Left lobe of liver (tissue), 2 donors: ENCODE measurements around the gene GPT2. TPM values are rescaled to one million over a fixed set of nuclear protein-coding genes. Genes with fewer than 3 reads are reported as not detected.
A peak's percentile ranks its signal among the peaks of the same experiment; 100 is the strongest.
"Not testable (repeated sequence)": the region's sequence is repeated elsewhere in the genome, so short reads cannot be mapped to it uniquely, and the experiment has no call there.

Experiments used
- ATAC-seq: fragments of 200-7000 bp; cut with Tn5 transposase; one replicate; pipeline ENCODE4 v1.9.1; 2020; ENCODE audit warnings: mild to moderate bottlenecking, moderate library complexity
- DNase-seq: peaks from one replicate; pipeline ENCODE4 v3.0.0-alpha.2; 2020; ENCODE audit warnings: low spot score
- total RNA-seq: library from RNA; stranded (reverse); gene quantifications from one replicate; pipeline ENCODE4 v1.2.1, GENCODE V29; 2021
- donor health status: DM: no; HTN: no; CAD: no; lungs with moderate emphysema.
- donor health status: DM: no; HTN: yes; CAD: no.

The GPT2 gene
- total RNA-seq, 1 donor from 2014 or later: 84.6 TPM

DNA sequence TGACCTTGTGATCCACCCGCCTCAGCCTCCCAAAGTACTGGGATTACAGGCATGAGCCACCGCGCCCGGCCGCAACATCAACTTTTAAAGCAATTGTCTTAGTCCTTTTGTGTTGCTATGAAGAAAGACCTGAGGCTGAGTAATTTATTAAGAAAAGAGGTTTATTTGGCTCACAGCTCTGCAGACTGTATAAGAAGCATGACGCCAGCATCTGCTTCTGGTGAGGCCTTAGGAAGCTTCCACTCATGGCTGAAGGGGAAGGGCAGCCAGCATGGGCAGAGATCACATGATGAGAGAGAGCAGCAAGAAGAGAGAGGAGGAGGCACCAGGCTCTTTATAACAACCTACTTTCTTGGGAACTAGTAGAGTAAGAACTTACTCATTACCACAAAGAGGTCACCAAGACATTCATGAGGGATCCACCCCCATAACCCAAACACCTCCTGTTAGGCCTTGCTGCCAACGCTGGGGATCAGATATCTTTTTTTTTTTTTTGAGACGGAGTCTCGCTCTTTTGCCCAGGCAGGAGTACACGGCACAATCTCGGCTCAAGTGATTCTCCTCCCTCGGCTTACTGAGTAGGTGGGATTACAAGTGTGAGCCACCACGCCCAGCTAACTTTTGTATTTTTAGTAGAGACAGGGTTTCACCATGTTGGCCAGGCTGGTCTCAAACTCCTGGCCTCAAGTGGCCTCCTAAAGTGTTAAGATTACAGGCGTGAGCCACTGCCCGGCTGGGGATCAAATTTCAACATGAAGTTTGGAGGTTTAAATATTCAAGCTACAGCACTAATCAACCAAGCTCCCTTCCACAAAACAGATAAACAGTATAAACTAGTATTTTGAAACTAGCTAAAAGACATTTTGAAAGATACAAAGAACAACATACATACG lies 21.4 kb upstream of the GPT2 start:
- no peak for DNase-seq
- peak; percentile 39 for ATAC-seq

DNA sequence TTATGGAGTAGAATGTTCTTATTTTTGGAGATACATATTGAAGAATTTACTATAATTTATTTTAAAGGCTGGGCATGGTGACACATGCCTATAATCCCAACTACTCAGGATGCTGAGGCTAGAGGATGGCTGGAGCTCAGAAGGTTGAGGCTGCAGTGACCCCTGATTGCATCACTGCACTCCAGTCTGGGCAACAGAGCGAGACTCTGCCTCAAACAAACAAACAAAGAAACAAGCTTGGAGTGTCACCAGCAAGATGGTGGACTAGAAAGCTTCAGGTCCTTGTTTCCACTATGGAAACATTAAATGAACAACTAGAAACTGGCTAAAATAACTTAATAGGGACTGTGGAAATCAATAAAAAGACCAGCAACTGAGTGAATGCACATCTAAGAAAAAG lies 17.9 kb upstream of the GPT2 start:
- ATAC-seq (peak; percentile 62), DNase-seq (no peak)

DNA sequence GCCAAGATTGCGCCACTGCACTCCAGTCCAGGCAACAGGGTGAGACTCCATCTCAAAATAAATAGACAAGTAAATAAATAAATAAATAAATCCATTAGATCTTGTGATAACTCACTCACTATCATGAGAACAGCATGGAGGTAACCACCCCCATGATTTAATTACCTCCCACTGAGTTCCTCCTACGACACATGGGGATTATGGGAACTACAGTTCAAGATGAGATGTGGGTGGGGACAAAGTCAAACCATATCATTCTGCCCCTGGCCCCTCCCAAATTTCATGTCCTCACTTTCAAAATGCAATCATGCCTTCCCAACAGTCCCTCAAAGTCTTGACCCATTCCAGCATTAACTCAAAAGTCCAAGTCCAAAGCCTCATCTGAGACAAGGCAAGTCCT lies 16.7 kb upstream of the GPT2 start:
- not testable (repeated sequence) for DNase-seq, ATAC-seq

DNA sequence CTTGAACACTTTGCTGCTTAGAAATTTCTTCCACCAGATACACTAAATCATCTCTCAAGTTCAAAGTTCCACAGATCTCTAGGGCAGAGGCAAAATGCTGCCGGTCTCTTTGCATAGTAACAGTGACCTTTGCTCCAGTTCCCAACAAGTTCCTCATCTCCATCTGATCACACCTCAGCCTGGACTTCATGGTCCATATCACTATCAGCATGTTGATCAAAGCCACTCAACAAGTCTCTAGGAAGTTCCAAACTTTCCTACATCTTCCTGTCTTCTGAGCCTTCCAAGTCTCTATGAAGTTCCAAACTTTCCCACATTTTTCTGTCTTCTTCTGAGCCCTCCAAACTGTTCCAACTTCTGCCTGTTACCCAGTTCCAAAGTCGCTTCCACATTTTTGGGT lies 15.3 kb upstream of the GPT2 start:
- ATAC-seq: peak; percentile 75
- DNase-seq: not testable (repeated sequence)

DNA sequence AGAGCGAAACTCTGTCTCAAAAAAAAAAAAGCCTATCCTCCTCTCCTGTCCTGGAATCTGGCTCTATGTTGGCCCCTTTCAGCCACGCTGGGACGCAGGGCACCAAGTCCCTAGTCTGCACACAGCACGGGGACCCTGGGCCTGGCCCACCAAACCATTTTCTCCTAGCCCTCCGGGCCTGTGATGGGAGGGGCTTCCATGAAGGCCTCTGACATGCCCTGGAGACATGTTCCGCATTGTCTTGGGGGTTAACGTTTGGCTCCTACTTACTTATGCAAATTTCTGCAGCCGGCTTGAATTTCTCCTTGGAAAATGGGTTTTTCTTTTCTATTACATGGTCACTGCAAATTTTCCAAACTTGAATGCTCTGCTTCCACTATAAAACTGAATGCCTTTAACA lies 12.6 kb upstream of the GPT2 start:
- no peak for ATAC-seq
- DNase-seq: no peak

DNA sequence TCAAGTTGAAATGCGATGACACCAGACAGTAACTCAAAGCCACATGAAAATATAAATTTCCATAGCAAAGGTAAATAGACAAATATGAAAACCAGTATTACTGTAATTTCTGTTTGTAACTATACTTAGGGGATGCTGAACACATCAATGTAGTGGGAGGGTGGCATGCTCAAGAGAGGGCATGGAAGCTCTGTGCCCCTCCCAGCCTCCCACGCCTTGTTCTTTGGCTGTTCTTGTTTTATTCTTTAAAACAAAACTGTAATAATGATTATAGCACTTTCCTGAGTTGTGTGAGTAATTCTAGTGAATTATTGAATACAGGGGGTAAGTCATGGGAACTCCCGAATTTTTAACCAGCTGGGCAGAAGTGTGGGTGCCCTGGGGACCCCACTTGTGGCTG lies 11.0 kb upstream of the GPT2 start:
- DNase-seq (no peak), ATAC-seq (no peak)

DNA sequence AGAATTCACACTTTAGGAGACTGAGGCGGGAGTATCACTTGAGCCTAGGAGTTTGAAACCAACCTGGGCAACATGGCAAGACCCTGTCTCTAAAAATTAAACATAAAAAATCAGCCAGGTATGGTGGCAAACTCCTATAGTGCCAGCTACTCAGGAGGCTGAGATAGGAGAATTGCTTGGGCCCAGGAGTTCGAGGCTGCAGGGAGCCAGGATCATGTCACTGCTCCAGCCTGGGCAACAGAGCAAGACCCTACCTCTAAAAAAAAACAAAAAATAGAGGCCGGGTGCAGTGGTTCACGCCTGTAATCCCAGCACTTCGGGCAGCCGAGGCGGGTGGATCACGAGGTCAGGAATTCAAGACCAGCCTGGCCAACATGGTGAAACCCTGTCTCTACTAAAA lies 8.9 kb upstream of the GPT2 start:
- no peak for ATAC-seq
- DNase-seq: no peak

DNA sequence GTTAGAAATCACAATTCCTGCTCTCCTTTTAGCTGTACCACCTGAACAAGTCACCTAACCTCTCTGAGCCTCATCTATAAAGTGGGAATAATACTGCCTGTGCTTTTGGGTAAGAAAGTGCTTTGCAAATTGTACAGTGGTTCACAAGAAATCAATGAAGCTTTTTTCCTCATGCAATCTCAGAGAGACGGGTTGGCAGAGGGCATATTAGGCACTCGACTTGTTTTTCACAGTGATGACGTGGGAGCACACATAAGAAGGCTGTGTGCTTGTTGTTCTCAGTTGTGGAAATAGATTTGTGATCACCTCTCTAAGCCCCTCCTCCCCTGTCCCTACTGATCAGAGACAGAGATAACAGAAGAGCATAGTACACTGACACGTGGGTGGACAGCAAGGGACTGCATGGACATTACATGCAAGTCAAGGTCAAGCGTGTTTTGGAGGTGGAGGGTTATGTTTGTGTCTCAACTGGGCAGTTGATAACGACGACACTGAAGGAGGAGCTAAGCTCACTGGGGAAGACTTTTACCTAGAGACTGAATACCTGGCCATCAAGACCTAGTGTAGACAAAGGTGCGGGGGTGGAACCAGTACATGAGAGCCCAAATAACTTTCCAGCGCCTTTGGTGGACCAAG lies 1.7 kb upstream of the GPT2 start:
- ATAC-seq: peak; percentile 36
- DNase-seq: peak; percentile 85

DNA sequence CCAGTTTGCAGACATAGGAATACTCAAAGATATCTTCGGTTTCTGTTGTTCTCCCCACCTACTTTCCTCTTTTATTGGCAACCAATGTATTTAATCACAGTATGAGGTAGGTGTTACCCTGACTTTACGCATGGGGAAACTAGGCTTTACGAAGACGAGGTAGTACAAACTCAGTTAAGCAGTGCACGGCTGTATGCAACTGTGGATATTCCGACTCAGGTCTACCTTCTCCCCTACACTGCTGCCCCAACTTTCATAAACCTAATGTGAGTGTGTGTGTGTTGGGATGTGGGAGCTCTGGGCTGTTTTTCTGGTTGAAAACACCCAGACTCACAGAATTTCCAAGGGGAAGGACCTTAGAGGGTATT lies 1.2 kb upstream of the GPT2 start:
- ATAC-seq: no peak
- no peak for DNase-seq

DNA sequence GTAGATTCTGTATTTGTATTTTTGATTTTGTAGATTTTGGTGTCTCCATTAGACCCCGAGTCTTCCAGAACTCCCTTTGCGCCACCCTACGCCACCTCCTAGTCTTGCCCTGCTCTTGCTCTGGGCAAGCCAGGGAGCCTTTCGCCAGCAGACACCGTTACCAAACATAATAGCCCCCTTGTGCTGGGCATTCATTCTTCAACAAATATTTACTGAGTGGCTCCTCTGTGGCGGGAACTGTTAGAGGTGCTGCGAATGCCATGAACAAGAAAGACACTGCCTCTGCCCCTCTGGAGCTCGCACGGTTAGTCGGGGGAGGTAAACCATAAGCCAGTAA lies 841 bp upstream of the GPT2 start:
- ATAC-seq (peak; percentile 7), DNase-seq (no peak)

DNA sequence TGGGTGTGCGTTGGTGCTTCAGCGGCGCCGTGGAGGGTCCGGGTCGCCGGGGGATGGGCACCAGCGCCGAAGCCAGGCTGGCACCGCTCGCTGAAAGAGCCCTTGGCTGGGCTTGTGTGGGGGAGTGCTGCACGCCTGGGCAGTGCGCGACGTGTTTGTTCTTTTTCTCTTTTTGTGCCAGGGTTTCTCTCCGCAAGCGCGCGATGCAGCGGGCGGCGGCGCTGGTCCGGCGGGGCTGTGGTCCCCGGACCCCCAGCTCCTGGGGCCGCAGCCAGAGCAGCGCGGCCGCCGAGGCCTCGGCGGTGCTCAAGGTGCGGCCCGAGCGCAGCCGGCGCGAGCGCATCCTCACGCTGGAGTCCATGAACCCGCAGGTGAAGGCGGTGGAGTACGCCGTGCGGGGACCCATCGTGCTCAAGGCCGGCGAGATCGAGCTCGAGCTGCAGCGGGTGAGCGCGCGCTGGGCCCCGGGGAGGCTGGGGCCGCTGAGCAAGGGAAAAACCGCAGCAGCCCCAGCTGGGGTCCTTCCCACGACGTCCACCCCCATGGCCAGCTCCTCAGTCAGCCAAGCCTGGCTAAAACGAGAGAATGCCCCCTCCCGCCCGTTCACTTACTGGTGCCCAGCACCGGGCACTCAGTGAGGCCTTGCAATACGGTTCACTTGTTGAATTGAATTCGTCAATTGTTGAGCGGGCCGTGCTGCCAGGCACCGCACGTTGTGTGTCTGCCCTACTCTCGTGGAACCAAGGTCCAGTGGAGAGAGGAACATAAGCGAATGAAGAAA lies 541 bp downstream of the GPT2 start:
- DNase-seq (no peak), ATAC-seq (peak; percentile 19)

DNA sequence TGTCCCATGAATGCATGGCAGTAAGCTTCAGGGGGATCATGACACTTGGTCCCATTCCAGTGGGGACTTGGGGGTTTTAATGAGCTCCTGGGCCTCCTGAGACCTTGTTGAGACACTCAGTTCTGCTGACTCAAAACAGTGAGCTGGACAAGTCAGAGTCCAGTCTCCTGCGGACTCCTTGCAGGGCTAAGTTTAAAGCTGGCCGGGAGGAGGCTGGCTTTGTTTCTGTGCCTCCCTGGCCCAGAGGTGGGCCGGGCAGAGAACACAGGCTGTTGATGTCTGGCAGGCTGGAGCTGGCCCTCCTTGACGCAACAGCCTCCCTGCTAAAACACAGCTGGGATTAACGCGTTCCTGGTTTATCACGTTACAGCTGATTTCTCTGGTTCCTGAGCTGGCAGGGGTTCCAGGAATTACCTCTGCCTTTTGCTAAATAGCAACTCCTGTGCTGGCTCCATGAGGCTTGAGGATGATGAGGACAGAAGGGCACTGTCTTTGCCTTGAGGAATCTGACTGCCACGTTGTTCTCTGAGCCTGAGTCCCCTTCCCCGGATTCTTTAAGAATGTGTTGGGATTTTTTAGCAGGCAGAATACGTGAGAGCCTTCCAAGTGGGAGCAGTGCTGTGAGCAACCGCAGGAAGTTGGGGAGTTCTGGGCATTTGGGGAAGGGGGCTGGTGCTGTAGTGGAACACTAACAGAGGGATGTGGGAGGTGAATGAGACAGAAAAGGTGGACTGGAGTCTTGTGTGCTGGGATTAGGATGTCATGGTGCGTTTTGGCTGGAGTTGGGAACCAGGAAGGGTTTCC lies 2.0 kb downstream of the GPT2 start:
- ATAC-seq (peak; percentile 21), DNase-seq (peak; percentile 82)

DNA sequence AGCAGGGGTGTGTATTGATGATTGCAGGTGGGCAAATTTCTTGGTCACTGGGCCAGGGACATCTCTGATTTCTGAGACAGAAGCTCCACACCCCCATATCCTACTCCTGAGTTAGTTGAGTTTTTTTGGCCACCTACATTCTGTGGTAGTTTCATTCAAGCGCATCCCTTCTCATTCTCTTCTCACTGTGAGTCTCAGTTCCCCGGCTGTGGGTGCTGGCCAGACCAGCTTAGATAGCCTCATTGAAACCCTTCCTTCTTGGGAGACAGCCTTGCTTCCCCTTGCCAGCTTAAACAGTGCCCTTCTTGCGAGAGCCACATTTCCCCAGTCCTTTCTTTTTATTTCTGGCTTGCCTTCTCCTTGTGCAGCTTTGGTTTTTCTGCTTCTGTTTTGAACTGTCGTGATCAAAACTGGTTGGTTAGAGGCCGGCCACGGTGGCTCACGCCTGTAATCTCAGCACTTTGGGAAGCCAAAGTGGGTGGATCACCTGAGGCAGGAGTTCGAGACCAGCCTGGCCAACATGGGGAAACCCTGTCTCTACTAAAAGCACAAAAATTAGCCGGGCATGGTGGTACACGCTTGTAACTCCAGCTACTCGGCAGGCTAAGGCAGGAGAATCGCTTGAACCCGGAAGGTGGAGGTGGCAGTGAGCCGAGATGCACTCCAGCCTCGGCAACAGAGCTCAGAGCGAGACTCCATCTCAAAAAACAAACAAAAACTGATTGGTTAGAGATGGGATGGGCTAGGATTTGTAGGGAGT lies 2.8 kb downstream of the GPT2 start:
- ATAC-seq: no peak
- DNase-seq: no peak

DNA sequence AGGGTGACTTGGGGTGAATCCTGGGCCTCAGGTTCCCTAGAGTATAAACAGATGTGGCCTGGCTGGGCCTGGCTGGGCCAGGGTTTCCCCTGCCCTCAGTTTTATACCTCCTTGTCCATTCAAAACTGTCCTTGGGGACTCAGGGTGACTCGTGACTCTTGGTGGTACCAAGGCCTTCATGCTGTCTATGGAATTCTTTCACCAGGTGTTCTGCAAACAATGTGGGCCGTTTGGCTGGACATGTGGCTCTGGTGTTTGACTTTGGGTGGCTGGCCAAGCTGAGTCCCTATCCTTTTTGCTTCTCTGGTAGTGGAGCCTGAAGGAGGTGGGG lies 3.3 kb downstream of the GPT2 start:
- peak; percentile 64 for DNase-seq
- no peak for ATAC-seq

DNA sequence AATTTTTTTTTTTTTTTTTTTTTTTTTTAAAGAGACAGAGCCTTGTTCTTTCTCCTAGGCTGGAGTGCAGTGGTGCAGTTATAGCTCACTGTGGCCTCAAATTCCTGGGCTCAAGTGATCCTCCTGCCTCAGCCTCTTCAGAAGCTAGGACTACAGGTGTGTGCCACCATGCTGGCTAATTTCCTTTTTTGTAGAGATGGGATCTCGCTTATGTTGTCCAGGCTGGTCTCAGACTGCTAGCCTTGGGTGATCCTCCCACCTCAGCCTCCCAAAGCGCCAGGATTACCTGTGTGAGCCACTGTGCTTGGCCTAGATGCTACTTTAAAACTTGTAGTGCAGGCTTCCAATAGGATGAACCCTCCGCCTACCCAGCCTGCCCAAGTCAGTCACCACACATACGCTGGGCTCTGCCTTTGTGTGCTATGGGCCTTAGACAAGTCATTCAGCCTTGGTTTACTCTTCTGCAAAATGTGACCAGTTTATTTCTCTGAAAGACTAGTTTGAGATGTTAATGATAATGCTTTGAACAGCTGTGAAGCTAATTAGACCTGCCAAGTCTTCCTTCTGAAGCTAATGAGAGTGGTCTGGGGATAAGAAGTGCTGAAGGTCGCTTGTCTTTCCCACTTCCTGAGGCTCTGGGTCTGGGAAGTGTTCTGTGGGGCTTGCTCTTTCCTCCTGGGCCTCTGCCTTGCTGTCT lies 5.2 kb downstream of the GPT2 start:
- DNase-seq: no peak
- ATAC-seq: no peak

DNA sequence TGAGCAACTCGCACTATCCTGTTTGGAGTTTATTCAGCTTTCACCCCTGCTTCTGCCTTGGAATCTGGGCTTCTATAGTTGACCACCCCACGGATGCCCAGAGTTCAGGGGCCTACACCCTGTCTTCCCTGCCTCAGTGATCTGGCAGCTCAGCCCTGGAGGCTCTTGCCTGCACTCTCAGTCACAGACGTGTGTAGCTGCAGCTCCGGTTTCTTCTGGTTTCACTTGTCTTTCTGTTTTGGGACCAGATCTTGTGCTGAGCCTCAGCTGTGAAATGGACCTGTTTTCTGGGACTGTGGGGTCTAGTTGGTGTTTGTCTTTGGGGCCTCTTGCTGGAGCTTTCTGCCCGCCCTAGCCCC lies 5.8 kb downstream of the GPT2 start:
- ATAC-seq (no peak), DNase-seq (no peak)

DNA sequence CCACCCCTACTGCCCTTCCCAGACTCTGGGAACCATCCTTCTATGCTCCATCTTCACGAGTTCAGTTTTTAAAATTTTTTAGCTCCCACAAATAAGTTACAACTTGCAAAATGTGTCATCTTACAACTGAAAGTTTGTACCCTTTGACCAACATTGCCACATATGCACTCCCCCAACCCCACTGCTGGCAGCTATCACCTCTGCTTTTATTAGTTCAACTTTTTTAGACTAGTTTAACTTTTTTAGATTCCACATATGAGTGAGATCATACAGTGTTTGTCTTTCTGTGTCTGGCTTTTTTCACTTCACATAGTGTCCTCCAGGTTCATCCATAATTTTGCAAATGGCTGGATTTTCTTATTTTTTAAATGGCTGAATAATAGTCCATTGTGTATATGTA lies 7.7 kb downstream of the GPT2 start:
- ATAC-seq: peak; percentile 43

DNA sequence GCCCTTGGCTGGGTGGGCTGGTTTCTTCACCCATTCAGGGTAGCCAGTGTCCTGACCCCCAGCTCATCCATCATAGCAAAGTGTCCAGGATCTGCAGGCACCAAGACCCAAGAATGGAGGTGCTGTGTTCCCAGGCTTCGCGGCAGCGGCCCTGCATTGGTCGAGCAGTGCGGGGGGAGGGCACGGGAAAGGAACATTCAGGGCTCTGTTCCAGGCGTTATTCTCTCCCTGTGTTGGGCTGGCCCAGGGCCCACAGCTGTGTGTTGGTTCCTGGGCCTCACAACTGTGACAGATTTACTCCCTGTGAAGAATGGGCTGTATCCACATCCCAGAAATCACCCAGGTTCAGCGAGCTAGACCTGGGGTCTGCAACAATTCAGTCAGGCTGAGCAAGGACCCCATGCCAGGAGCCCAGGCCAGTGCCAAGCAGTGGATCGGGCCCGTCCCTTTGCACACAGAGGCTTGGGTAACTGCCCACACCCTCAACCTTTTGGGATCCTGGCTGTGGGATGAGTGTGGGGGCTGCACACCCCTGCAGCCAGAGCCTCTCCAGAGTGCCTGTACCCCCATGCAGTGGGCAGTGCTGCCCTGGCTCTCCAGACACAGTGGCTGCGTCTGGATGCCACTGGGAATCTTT lies 10.0 kb downstream of the GPT2 start:
- peak; percentile 72 for ATAC-seq
- DNase-seq: peak; percentile 73

More for the DNA sequence above, 7.7 kb downstream of the GPT2 start:
- DNase-seq: peak; percentile 74
